ENCODE data around the gene CCDC14. TPM values are rescaled to one million over a fixed set of nuclear protein-coding genes. Genes with fewer than 3 reads are reported as not detected.

Gene CCDC14
- total RNA-seq, 1 experiment from 2014 or later: 50.6 TPM

- DNase-seq: no peak
- Histone ChIP-seq H3K4me3 (no peak overlapping the region), H3K9me2 (ENCODE audit: insufficient read depth) (no peaks in the 10 kb centered on the region), H3K9me3 (ENCODE audit: insufficient read depth, low read depth) (no peaks in the 10 kb centered on the region), H3K4me1 (replicated peaks; ENCODE audit: insufficient read depth) (no peaks in the 10 kb centered on the region), H2AFZ (no peak overlapping the region), H3F3A (ENCODE audit: insufficient read depth, low read depth) (no peaks in the 10 kb centered on the region), H3K27ac (no peak overlapping the region), H3K36me3 (ENCODE audit: low read depth) (no peaks in the 10 kb centered on the region), H3K79me2 (ENCODE audit: low read depth) (no peaks in the 10 kb centered on the region), H3K27me3 (ENCODE audit: insufficient read depth, low read depth) (no peaks in the 10 kb centered on the region), H4K20me1 (ENCODE audit: insufficient read depth) (no peaks in the 10 kb centered on the region), H3K4me2 (no peak overlapping the region)
- ChIA-PET CTCF (no interaction called here), POLR2A (ENCODE audit: unreplicated experiment) (no interaction called here)
- intact Hi-C loops (cut with micrococcal nuclease; ENCODE audit: unreplicated experiment): no loop called here
- TF ChIP-seq CTCF (conservative IDR thresholded peaks at IDR 0.05) (no peak), EZH2 (IDR thresholded peaks at IDR 0.05; ENCODE audit: low read depth) (no peak)
- no TSS peak for BruUV-seq (replicated peaks)
Observed at GRCh38 chr3:123877965-123878364, 83.1 kb downstream of the CCDC14 start.

GRCh38 chr3:123877466-123877865 is 83.6 kb downstream of the CCDC14 start:
- intact Hi-C loops (cut with micrococcal nuclease; ENCODE audit: unreplicated experiment): no loop called here
- no peaks in the 10 kb centered on the region for H3K4me1 ChIP-seq (replicated peaks; ENCODE audit: insufficient read depth)
- no peaks in the 10 kb centered on the region for H3K27me3 ChIP-seq (ENCODE audit: insufficient read depth, low read depth)
- BruUV-seq (replicated peaks): no TSS peak
- no peak overlapping the region for H3K4me3 ChIP-seq
- H3K4me2 ChIP-seq: no peak overlapping the region
- H3K9me3 ChIP-seq (ENCODE audit: insufficient read depth, low read depth): no peaks in the 10 kb centered on the region
- no peaks in the 10 kb centered on the region for H3K9me2 ChIP-seq (ENCODE audit: insufficient read depth)
- H4K20me1 ChIP-seq (ENCODE audit: insufficient read depth): no peaks in the 10 kb centered on the region
- ChIA-PET POLR2A (ENCODE audit: unreplicated experiment) (no interaction called here), CTCF (no interaction called here)
- H3K27ac ChIP-seq: no peak overlapping the region
- H3K79me2 ChIP-seq (ENCODE audit: low read depth): no peaks in the 10 kb centered on the region
- no peaks in the 10 kb centered on the region for H3F3A ChIP-seq (ENCODE audit: insufficient read depth, low read depth)
- no peak for DNase-seq
- H2AFZ ChIP-seq: no peak overlapping the region
- H3K36me3 ChIP-seq (ENCODE audit: low read depth): no peaks in the 10 kb centered on the region
- no peak for TF ChIP-seq EZH2 (IDR thresholded peaks at IDR 0.05; ENCODE audit: low read depth)
- TF ChIP-seq CTCF (conservative IDR thresholded peaks at IDR 0.05): no peak

GRCh38 chr3:123876858-123877257 is 84.2 kb downstream of the CCDC14 start:
- BruUV-seq (replicated peaks): no TSS peak
- Histone ChIP-seq H3K4me3 (no peak overlapping the region), H3K27ac (no peak overlapping the region), H3K36me3 (ENCODE audit: low read depth) (no peaks in the 10 kb centered on the region), H4K20me1 (ENCODE audit: insufficient read depth) (no peaks in the 10 kb centered on the region), H2AFZ (no peak overlapping the region), H3K4me1 (replicated peaks; ENCODE audit: insufficient read depth) (no peaks in the 10 kb centered on the region), H3K4me2 (no peak overlapping the region), H3K9me3 (ENCODE audit: insufficient read depth, low read depth) (no peaks in the 10 kb centered on the region), H3F3A (ENCODE audit: insufficient read depth, low read depth) (no peaks in the 10 kb centered on the region), H3K27me3 (ENCODE audit: insufficient read depth, low read depth) (no peaks in the 10 kb centered on the region), H3K79me2 (ENCODE audit: low read depth) (no peaks in the 10 kb centered on the region), H3K9me2 (ENCODE audit: insufficient read depth) (no peaks in the 10 kb centered on the region)
- CTCF ChIA-PET: no interaction called here
- POLR2A ChIA-PET (ENCODE audit: unreplicated experiment): no interaction called here
- no peak for TF ChIP-seq EZH2 (IDR thresholded peaks at IDR 0.05; ENCODE audit: low read depth)
- TF ChIP-seq CTCF (conservative IDR thresholded peaks at IDR 0.05): no peak; the same call in 1 of the 2 replicates
- no peak for DNase-seq
- intact Hi-C loops (cut with micrococcal nuclease; ENCODE audit: unreplicated experiment): no loop called here

Measured in PC-9 (cell line).